Thyroid gland (tissue), 4 donors: Measurements from ENCODE around the gene NAXD.

ENCODE experiments used
- POLR2A ChIP-seq, 2 donors: fragments of 450-650 bp; IDR thresholded peaks; one replicate each; pipeline ENCODE4 v1.6.1; 2017; ENCODE audit warnings: antibody characterized with exemption in 2 of 2, mild to moderate bottlenecking in 2 of 2, moderate library complexity in 1 of 2
- TF ChIP-seq, protein P1 (sequence below), 6 experiments: fragments of 200-600 bp in 3 of 6; fragments of 450-650 bp in 3 of 6; sonication (generic) in 3 of 6; IDR thresholded peaks; one replicate each; pipeline ENCODE4 v1.5.1; 2016 to 2019; ENCODE audit warnings: antibody characterized with exemption in 6 of 6, mild to moderate bottlenecking in 2 of 6, inconsistent platforms in 1 of 6, moderate library complexity in 1 of 6

DNA sequence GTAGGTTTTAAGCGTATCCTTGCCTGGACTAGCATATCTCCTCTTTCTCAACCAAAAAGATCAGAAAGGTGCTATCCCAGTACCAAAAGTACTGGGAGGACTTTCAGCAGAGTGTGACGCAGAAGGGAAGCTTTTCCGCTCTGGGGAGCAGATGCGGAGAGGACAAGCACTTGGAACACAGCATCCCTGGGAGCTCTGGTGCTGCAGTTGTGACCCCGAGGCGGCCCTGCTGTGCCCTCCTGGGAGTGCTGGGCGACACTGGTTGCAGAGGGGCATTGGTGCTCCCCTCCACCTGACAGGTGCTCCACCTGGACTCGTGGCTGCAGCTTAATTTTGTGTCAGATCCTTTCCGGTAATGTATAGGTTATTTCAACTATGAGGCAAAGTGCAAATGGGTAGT lies 3.4 kb downstream of the NAXD start:
- TF ChIP-seq, protein P1, sequence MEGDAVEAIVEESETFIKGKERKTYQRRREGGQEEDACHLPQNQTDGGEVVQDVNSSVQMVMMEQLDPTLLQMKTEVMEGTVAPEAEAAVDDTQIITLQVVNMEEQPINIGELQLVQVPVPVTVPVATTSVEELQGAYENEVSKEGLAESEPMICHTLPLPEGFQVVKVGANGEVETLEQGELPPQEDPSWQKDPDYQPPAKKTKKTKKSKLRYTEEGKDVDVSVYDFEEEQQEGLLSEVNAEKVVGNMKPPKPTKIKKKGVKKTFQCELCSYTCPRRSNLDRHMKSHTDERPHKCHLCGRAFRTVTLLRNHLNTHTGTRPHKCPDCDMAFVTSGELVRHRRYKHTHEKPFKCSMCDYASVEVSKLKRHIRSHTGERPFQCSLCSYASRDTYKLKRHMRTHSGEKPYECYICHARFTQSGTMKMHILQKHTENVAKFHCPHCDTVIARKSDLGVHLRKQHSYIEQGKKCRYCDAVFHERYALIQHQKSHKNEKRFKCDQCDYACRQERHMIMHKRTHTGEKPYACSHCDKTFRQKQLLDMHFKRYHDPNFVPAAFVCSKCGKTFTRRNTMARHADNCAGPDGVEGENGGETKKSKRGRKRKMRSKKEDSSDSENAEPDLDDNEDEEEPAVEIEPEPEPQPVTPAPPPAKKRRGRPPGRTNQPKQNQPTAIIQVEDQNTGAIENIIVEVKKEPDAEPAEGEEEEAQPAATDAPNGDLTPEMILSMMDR (IDR thresholded peaks at IDR 0.05): no peak
- TF ChIP-seq POLR2A (IDR thresholded peaks at IDR 0.05): no peak
